ENCODE data around the gene UBASH3B.
"Not testable (repeated sequence)": the region's sequence is repeated elsewhere in the genome, so short reads cannot be mapped to it uniquely, and the experiment has no call there.

Gene UBASH3B

GRCh38 chr11:122707901-122708300, 52.4 kb downstream of the UBASH3B start:
- no peak for DNase-seq (ENCODE audit: low read depth in 3 of 3)

- DNase-seq (ENCODE audit: low read depth in 3 of 3), result no peak
Measured at GRCh38 chr11:122709039-122709760, 53.7 kb downstream of the UBASH3B start.

- DNase-seq (ENCODE audit: low read depth in 3 of 3), result no peak
Measured at GRCh38 chr11:122711362-122711761, 55.8 kb downstream of the UBASH3B start.

GRCh38 chr11:122711831-122712381, 56.4 kb downstream of the UBASH3B start:
- DNase-seq (ENCODE audit: low read depth in 3 of 3), result no peak

- no peak for DNase-seq (ENCODE audit: low read depth in 3 of 3)
Measured at GRCh38 chr11:122714004-122714403, 58.5 kb downstream of the UBASH3B start.

- DNase-seq (ENCODE audit: low read depth in 3 of 3), result no peak
Measured at GRCh38 chr11:122714484-122714883, 59.0 kb downstream of the UBASH3B start.

GRCh38 chr11:122715548-122716440, 60.3 kb downstream of the UBASH3B start:
- DNase-seq (ENCODE audit: low read depth in 3 of 3), result no peak

GRCh38 chr11:122717264-122717867, 61.8 kb downstream of the UBASH3B start:
- no peak for DNase-seq (ENCODE audit: low read depth in 3 of 3)

GRCh38 chr11:122720107-122720881, 64.8 kb downstream of the UBASH3B start:
- DNase-seq (ENCODE audit: low read depth in 3 of 3), result no peak

GRCh38 chr11:122721201-122721963, 65.9 kb downstream of the UBASH3B start:
- no peak for DNase-seq (ENCODE audit: low read depth in 3 of 3)

GRCh38 chr11:122721964-122722266, 66.4 kb downstream of the UBASH3B start:
- no peak for DNase-seq (ENCODE audit: low read depth in 3 of 3)

- no peak for DNase-seq (ENCODE audit: low read depth in 3 of 3)
Measured at GRCh38 chr11:122723106-122723505, 67.6 kb downstream of the UBASH3B start.

- DNase-seq (ENCODE audit: low read depth in 3 of 3), result peak in 1 of 3 donors; percentile 45
Measured at GRCh38 chr11:122723576-122723975, 68.1 kb downstream of the UBASH3B start.

- no peak for DNase-seq (ENCODE audit: low read depth in 3 of 3)
Measured at GRCh38 chr11:122724520-122724919, 69.0 kb downstream of the UBASH3B start.

GRCh38 chr11:122726028-122726427, 70.5 kb downstream of the UBASH3B start:
- no peak for DNase-seq (ENCODE audit: low read depth in 3 of 3)

GRCh38 chr11:122727101-122727929, 71.8 kb downstream of the UBASH3B start:
- no peak for DNase-seq (ENCODE audit: low read depth in 3 of 3)

- DNase-seq (ENCODE audit: low read depth in 3 of 3), result no peak
Measured at GRCh38 chr11:122728561-122728960, 73.0 kb downstream of the UBASH3B start.

GRCh38 chr11:122729139-122729538, 73.6 kb downstream of the UBASH3B start:
- no peak for DNase-seq (ENCODE audit: low read depth in 3 of 3)

GRCh38 chr11:122730694-122731093, 75.2 kb downstream of the UBASH3B start:
- not testable (repeated sequence) for DNase-seq (ENCODE audit: low read depth in 3 of 3)

- DNase-seq (ENCODE audit: low read depth in 3 of 3), result no peak
Measured at GRCh38 chr11:122731500-122731913, 76.0 kb downstream of the UBASH3B start.

All from stimulated activated CD4-positive, alpha-beta T cell treated with anti-CD3 and anti-CD28 coated beads, TNF-alpha, amount 100 ng/mL, for 48 hours (primary cell).